RWPE1 (cell line): ENCODE data around the gene PAK1.

Experiments
- CTCF ChIA-PET: fragments of 350-600 bp; sonication (Branson Sonifier 250); formaldehyde crosslinking; extraction: SDS; loops from one replicate; lab custom pipeline; 2021; lab: Yijun Ruan, JAX
- POLR2A ChIA-PET: fragments of 400-600 bp; formaldehyde crosslinking; extraction: SDS; loops from one replicate; lab custom pipeline; 2020; ENCODE audit warnings: antibody characterized with exemption; ENCODE audit not compliant: low non-redundant PET; lab: Yijun Ruan, JAX
- DNase-seq: peaks from one replicate; pipeline ENCODE4 v3.0.0; 2012; ENCODE audit warnings: low spot score
- H3K27ac ChIP-seq: fragments of 450-650 bp; 2 replicates; pipeline ENCODE4 v1.5.1; 2017
- TF ChIP-seq, protein P1 (sequence below): fragments of 450-650 bp; conservative IDR thresholded peaks from 2 replicates; pipeline ENCODE4 v1.5.1; 2017; ENCODE audit warnings: low read depth, mild to moderate bottlenecking

PAK1 gene

DNA sequence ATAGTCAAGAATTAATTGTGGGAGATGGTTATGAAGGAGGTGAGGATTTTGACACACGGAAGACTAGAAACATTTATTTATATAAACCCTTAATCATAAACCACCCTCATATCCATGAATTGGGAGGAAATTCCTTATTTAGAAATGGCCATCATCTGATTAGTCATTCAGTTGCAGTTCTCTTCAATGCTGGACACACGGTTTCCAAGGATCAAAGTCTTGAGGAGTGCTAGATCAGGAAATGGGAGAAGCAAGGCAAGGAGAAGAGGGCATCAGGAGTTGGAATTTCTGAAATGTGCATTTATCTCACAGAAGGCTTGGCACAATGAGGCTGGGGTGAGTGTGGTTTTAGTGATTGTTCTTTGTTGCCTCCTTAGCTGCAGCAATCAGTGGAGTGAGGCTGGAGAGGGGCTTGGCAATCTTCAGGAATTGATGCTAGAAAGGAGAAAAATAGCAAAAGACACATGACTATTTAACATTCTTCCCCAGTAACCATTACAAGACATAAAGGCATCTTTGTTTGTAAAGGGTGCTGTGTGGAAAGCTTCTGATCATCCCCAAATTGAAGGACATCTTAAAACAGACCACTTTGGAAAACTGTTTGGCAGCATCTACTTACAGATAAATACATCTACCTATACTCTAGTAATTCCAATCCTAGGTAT is 150.8 kb downstream of the PAK1 start:
- TF ChIP-seq, protein P1, sequence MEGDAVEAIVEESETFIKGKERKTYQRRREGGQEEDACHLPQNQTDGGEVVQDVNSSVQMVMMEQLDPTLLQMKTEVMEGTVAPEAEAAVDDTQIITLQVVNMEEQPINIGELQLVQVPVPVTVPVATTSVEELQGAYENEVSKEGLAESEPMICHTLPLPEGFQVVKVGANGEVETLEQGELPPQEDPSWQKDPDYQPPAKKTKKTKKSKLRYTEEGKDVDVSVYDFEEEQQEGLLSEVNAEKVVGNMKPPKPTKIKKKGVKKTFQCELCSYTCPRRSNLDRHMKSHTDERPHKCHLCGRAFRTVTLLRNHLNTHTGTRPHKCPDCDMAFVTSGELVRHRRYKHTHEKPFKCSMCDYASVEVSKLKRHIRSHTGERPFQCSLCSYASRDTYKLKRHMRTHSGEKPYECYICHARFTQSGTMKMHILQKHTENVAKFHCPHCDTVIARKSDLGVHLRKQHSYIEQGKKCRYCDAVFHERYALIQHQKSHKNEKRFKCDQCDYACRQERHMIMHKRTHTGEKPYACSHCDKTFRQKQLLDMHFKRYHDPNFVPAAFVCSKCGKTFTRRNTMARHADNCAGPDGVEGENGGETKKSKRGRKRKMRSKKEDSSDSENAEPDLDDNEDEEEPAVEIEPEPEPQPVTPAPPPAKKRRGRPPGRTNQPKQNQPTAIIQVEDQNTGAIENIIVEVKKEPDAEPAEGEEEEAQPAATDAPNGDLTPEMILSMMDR, result no peak
- H3K27ac ChIP-seq, result no peak overlapping the region
- DNase-seq, result no peak
- ChIA-PET CTCF (no interaction called here), POLR2A (no interaction called here)

DNA sequence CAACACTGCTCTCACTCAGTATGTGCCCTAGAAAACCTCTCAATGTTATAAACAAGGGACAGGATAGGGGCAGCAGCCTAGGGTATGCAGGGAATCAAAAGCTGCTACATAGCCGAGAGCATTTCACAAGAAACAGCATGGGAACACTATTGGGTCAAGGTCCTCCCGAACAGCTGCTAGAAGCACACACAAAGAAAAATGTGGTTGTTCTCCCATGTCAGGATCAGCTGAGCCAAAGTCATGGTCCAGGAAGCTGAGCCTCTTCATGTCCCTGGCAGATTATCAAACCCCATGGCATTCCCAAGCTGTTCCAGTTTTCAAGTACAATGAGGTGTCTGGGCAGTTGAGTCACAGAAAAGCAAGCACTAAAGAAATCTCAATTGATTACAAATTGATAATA is 151.4 kb downstream of the PAK1 start:
- TF ChIP-seq, protein P1, result no peak
- ChIA-PET POLR2A (interaction anchor here (0.6 kb wide), 1 partner anchor 171 kb away, joined by 5 read pairs; no protein-coding TSS in a partner anchor), CTCF (no interaction called here)
- H3K27ac ChIP-seq, result no peak overlapping the region
- no peak for DNase-seq

DNA sequence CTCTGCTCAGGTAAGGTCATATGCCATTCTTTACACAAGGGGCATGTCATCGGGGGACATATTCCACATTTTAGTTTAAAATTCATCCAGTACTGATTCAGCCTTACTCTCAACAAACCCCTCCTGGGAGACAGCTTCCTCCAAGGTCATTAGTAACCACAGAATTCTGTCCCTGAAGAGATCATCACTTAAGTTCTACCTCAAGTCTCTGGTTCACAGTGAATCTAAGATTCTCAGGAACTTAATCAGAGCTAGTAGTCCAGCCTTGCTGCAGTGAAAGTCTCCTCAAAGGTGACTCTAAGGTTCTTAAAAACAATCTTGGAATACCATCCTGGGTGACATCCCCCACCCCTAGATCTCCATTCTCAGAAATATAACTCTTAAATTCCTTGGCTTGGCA is 153.5 kb downstream of the PAK1 start:
- CTCF ChIA-PET, result no interaction called here
- TF ChIP-seq, protein P1, result no peak
- POLR2A ChIA-PET, result no interaction called here

DNA sequence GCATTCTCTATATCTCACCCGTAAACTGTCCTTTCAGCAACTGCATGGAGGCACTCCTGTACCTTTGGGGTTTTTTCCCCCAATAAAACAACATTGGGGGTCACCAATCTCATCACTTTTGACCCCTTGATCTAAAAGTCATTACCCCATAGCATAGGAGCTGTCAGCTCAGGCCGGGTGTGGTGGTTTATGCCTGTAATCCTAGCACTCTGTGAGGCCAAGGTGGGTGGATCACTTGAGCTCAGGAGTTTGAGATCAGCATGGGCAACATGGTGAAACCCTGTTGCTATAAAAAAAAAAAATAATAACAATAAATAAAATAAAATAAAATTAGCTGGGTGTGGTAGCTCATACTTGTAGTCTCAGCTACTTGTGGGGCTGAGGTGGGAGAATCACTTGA is 155.3 kb downstream of the PAK1 start:
- ChIA-PET CTCF (no interaction called here), POLR2A (interaction anchor here (0.6 kb wide), 1 partner anchor 92 kb away, joined by 4 read pairs; no protein-coding TSS in a partner anchor)
- DNase-seq, result no peak

More for the DNA sequence above, 153.5 kb downstream of the PAK1 start:
- no peak for DNase-seq
- no peak overlapping the region for H3K27ac ChIP-seq

DNA sequence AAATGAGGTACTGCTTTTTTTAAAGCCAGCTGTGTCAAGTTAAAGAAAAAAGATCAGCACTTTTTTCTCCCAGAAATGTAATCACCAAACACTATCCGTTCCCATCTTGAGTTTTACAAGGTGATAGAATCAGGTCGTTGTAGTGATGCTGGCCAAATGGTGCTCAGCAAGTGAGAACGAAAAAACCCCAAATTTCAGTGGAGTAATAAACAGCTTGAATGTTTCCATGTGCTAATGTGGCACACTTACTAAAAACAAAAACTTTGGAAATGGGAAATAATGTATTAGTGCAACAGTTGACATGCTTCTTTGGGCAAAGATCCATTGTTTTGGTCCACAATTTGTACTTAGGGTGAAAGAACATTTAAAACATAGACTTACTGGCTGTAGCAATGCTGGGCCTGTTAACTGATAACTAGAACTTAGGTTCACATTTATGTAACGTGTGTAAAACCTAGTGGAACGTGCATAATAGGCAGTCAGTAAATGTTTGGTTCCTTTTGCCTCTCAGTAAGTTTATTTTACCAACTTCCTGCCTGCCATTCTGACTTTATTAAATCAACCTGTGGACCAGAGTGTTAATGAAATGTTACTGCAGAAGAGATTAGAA is 157.1 kb downstream of the PAK1 start:
- POLR2A ChIA-PET, result no interaction called here
- TF ChIP-seq, protein P1, result no peak
- CTCF ChIA-PET, result interaction anchor here (0.6 kb wide), 2 partner anchors 127 to 137 kb away, joined by 3 read pairs; no protein-coding TSS in a partner anchor

More for the DNA sequence above, 155.3 kb downstream of the PAK1 start:
- TF ChIP-seq, protein P1, result no peak
- no peak overlapping the region for H3K27ac ChIP-seq

DNA sequence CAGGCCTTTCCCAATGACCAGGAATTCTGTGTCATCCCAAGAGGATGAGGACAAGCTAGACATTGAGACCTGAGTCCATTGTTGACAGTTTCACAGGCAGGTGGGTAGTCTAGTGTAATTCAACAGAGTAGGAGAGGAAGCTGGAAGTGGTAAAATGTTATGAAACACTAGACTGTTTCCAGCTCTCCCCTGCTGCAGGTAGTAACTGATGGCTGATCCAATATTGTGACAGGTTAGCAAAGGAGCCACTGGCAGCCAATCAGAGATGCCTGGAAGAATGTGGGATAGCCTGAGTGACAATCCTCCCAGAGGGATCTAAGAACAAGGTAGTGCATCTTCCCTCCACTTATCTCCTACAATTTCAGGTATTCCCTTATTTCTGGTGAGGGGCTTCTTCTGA is 161.8 kb downstream of the PAK1 start:
- TF ChIP-seq, protein P1, result no peak
- ChIA-PET CTCF (no interaction called here), POLR2A (no interaction called here)
- H3K27ac ChIP-seq, result no peak overlapping the region
- no peak for DNase-seq

More for the DNA sequence above, 157.1 kb downstream of the PAK1 start:
- no peak overlapping the region for H3K27ac ChIP-seq
- no peak for DNase-seq
